ENCODE data around the gene SCAF4. TPM values are rescaled to one million over a fixed set of nuclear protein-coding genes. Genes with fewer than 3 reads are reported as not detected.

SCAF4 gene
- total RNA-seq, 2 donors from 2014 or later = 15.4 to 27.5 TPM

- no peak overlapping the region for H3K27ac ChIP-seq
- no peak for TF ChIP-seq CTCF (IDR thresholded peaks at IDR 0.05)
- H3K9me3 ChIP-seq = no peaks in the 10 kb centered on the region
- ATAC-seq (ENCODE audit: insufficient number of reproducible peaks, low FRiP score, low read depth) = no peak
- DNase-seq (ENCODE audit: low spot score) = no peak
- H3K27me3 ChIP-seq (replicated peaks; ENCODE audit: insufficient read depth) = no peaks in the 10 kb centered on the region
- no peak overlapping the region for H3K4me3 ChIP-seq
- no peaks in the 10 kb centered on the region for H3K36me3 ChIP-seq
- no peaks in the 10 kb centered on the region for H3K4me1 ChIP-seq (ENCODE audit: control insufficient read depth in 1 of 2, low read depth in 2 of 2)
Measured at GRCh38 chr21:31650930-31651329, 81.0 kb downstream of the SCAF4 start.

GRCh38 chr21:31647650-31648049 lies 84.3 kb downstream of the SCAF4 start:
- no peak overlapping the region for H3K27ac ChIP-seq
- no peak for TF ChIP-seq CTCF (IDR thresholded peaks at IDR 0.05)
- no peaks in the 10 kb centered on the region for H3K27me3 ChIP-seq (replicated peaks; ENCODE audit: insufficient read depth)
- no peaks in the 10 kb centered on the region for H3K36me3 ChIP-seq
- no peaks in the 10 kb centered on the region for H3K4me1 ChIP-seq (ENCODE audit: control insufficient read depth in 1 of 2, low read depth in 2 of 2)
- no peak overlapping the region for H3K4me3 ChIP-seq
- no peaks in the 10 kb centered on the region for H3K9me3 ChIP-seq
- ATAC-seq (ENCODE audit: insufficient number of reproducible peaks, low FRiP score, low read depth) = no peak
- DNase-seq (ENCODE audit: low spot score) = no peak

- ATAC-seq (ENCODE audit: insufficient number of reproducible peaks, low FRiP score, low read depth) (no peak), DNase-seq (ENCODE audit: low spot score) (no peak)
- H3K27ac ChIP-seq = no peak overlapping the region
- no peak overlapping the region for H3K4me3 ChIP-seq
- no peak for TF ChIP-seq CTCF (IDR thresholded peaks at IDR 0.05)
- H3K36me3 ChIP-seq = no peaks in the 10 kb centered on the region
- H3K9me3 ChIP-seq = no peaks in the 10 kb centered on the region
- H3K4me1 ChIP-seq (ENCODE audit: control insufficient read depth in 1 of 2, low read depth in 2 of 2) = no peaks in the 10 kb centered on the region
- H3K27me3 ChIP-seq (replicated peaks; ENCODE audit: insufficient read depth) = no peaks in the 10 kb centered on the region
Measured at GRCh38 chr21:31644643-31645042, 87.3 kb downstream of the SCAF4 start.

- no peaks in the 10 kb centered on the region for H3K36me3 ChIP-seq
- no peak overlapping the region for H3K27ac ChIP-seq
- H3K4me1 ChIP-seq (ENCODE audit: control insufficient read depth in 1 of 2, low read depth in 2 of 2) = no peaks in the 10 kb centered on the region
- H3K9me3 ChIP-seq = no peaks in the 10 kb centered on the region
- ATAC-seq (ENCODE audit: insufficient number of reproducible peaks, low FRiP score, low read depth) (no peak), DNase-seq (ENCODE audit: low spot score) (no peak)
- no peak for TF ChIP-seq CTCF (IDR thresholded peaks at IDR 0.05)
- H3K27me3 ChIP-seq (replicated peaks; ENCODE audit: insufficient read depth) = no peaks in the 10 kb centered on the region
- no peak overlapping the region for H3K4me3 ChIP-seq
Measured at GRCh38 chr21:31641416-31641922, 90.4 kb downstream of the SCAF4 start.

GRCh38 chr21:31636874-31637273 lies 95.0 kb downstream of the SCAF4 start:
- TF ChIP-seq CTCF (IDR thresholded peaks at IDR 0.05) = no peak
- H3K4me1 ChIP-seq (ENCODE audit: control insufficient read depth in 1 of 2, low read depth in 2 of 2) = no peaks in the 10 kb centered on the region
- ATAC-seq (ENCODE audit: insufficient number of reproducible peaks, low FRiP score, low read depth) (no peak), DNase-seq (ENCODE audit: low spot score) (no peak)
- H3K27me3 ChIP-seq (replicated peaks; ENCODE audit: insufficient read depth) = no peaks in the 10 kb centered on the region
- H3K27ac ChIP-seq = no peak overlapping the region
- no peaks in the 10 kb centered on the region for H3K9me3 ChIP-seq
- no peak overlapping the region for H3K4me3 ChIP-seq
- H3K36me3 ChIP-seq = no peaks in the 10 kb centered on the region
